Neuronal stem cell (in vitro differentiated cells): Measurements from ENCODE around the gene AGBL4.

ENCODE experiments used
- DNase-seq: peaks from one replicate; pipeline ENCODE4 v3.0.0-alpha.2; 2013; ENCODE audit warnings: low spot score
- H2AFZ ChIP-seq: one replicate; pipeline ENCODE4 v1.6.1; 2013; ENCODE audit warnings: mild to moderate bottlenecking, low read length, inconsistent platforms
- H2AK5ac ChIP-seq: 2 replicates; pipeline ENCODE4 v1.6.1; 2013; ENCODE audit warnings: low read depth, mild to moderate bottlenecking, inconsistent platforms, low read length, moderate library complexity, mixed read lengths
- H2BK120ac ChIP-seq: 2 replicates; pipeline ENCODE4 v1.6.1; 2013; ENCODE audit warnings: low read depth, mild to moderate bottlenecking, inconsistent platforms, low read length, moderate library complexity, mixed read lengths
- H2BK12ac ChIP-seq: one replicate; pipeline ENCODE4 v1.6.1; 2013; ENCODE audit warnings: low read length, inconsistent platforms
- H2BK15ac ChIP-seq: 2 replicates; pipeline ENCODE4 v1.6.1; 2013; ENCODE audit warnings: mild to moderate bottlenecking, low read length, inconsistent platforms, mixed read lengths
- H2BK5ac ChIP-seq: one replicate; pipeline ENCODE4 v1.6.1; 2013; ENCODE audit warnings: inconsistent platforms, mild to moderate bottlenecking, low read length, moderate library complexity
- H3K14ac ChIP-seq: one replicate; pipeline ENCODE4 v1.6.1; 2013; ENCODE audit warnings: low read length, inconsistent platforms
- H3K18ac ChIP-seq: 2 replicates; pipeline ENCODE4 v1.6.1; 2013; ENCODE audit warnings: low read length, inconsistent platforms
- H3K23ac ChIP-seq: 2 replicates; pipeline ENCODE4 v1.6.1; 2013; ENCODE audit warnings: low read depth, mild to moderate bottlenecking, mixed read lengths, low read length, inconsistent platforms; ENCODE audit not compliant: poor library complexity
- H3K27ac ChIP-seq: replicated peaks from 3 replicates; pipeline ENCODE4 v1.5.1; 2013; ENCODE audit warnings: low read length, inconsistent platforms
- H3K27me3 ChIP-seq, 3 experiments: 2 replicates each; pipeline ENCODE4 v1.6.1; 2013; ENCODE audit warnings: low read length in 3 of 3, mild to moderate bottlenecking in 2 of 3, inconsistent platforms in 1 of 3, low read depth in 1 of 3, mixed read lengths in 1 of 3, moderate library complexity in 1 of 3; ENCODE audit not compliant: control insufficient read depth in 3 of 3, insufficient read depth in 3 of 3
- H3K36me3 ChIP-seq, 2 donors: replicated peaks in 1 of 2; 2 replicates each; pipeline ENCODE4 v1.6.1; 2013; ENCODE audit warnings: low read length in 2 of 2; ENCODE audit not compliant: control insufficient read depth in 2 of 2, insufficient read depth in 2 of 2
- H3K4ac ChIP-seq: 2 replicates; pipeline ENCODE4 v1.6.1; 2013; ENCODE audit warnings: inconsistent platforms, mild to moderate bottlenecking, low read length, moderate library complexity
- H3K4me1 ChIP-seq, 2 donors: 1 replicate in 1 of 2; 2 replicates in 1 of 2; pipeline ENCODE4 v1.6.1; 2013; ENCODE audit warnings: low read length in 2 of 2, low read depth in 1 of 2; ENCODE audit not compliant: control insufficient read depth in 2 of 2, insufficient read depth in 1 of 2
- H3K4me2 ChIP-seq: one replicate; pipeline ENCODE4 v1.6.1; 2013; ENCODE audit warnings: mild to moderate bottlenecking, low read length, inconsistent platforms; ENCODE audit not compliant: insufficient read depth, poor library complexity, severe bottlenecking
- H3K4me3 ChIP-seq, 2 donors: 2 replicates each; pipeline ENCODE4 v1.5.1; 2013; ENCODE audit warnings: low read length in 2 of 2, mild to moderate bottlenecking in 2 of 2, inconsistent platforms in 1 of 2, moderate library complexity in 1 of 2
- H3K79me1 ChIP-seq: one replicate; pipeline ENCODE4 v1.6.1; 2013; ENCODE audit warnings: low read depth, mild to moderate bottlenecking, inconsistent platforms, low read length, moderate library complexity
- H3K9ac ChIP-seq: one replicate; pipeline ENCODE4 v1.6.1; 2013; ENCODE audit warnings: mild to moderate bottlenecking, low read depth, low read length, inconsistent platforms; ENCODE audit not compliant: poor library complexity
- H3K9me3 ChIP-seq, 2 donors: replicated peaks in 1 of 2; 2 replicates each; pipeline versions ENCODE3 to v1.6.1; 2013; ENCODE audit warnings: low read length in 2 of 2, mild to moderate bottlenecking in 2 of 2, inconsistent platforms in 1 of 2, low read depth in 1 of 2, mixed read lengths in 1 of 2, moderate library complexity in 1 of 2; ENCODE audit not compliant: control insufficient read depth in 2 of 2, insufficient read depth in 1 of 2
- H4K8ac ChIP-seq: one replicate; pipeline ENCODE4 v1.6.1; 2013; ENCODE audit warnings: low read depth, mild to moderate bottlenecking, inconsistent platforms, low read length, moderate library complexity
- H4K91ac ChIP-seq: one replicate; pipeline ENCODE4 v1.6.1; 2013; ENCODE audit warnings: low read length, low read depth, mild to moderate bottlenecking, inconsistent platforms; ENCODE audit not compliant: poor library complexity
- WGBS, 2 donors: extraction: QIAGEN DNeasy Blood & Tissue Kit; methylation state at CpG; one replicate each; pipeline ENCODE4 v1.1.7; 2013; ENCODE audit warnings: missing lambda C conversion rate in 2 of 2, mixed read lengths in 1 of 2; ENCODE audit not compliant: insufficient read length in 2 of 2, insufficient replicate concordance in 1 of 2; ENCODE audit errors: extremely low coverage in 2 of 2; 5-methylcytosine and 5-hydroxymethylcytosine counted together

Gene AGBL4

DNA sequence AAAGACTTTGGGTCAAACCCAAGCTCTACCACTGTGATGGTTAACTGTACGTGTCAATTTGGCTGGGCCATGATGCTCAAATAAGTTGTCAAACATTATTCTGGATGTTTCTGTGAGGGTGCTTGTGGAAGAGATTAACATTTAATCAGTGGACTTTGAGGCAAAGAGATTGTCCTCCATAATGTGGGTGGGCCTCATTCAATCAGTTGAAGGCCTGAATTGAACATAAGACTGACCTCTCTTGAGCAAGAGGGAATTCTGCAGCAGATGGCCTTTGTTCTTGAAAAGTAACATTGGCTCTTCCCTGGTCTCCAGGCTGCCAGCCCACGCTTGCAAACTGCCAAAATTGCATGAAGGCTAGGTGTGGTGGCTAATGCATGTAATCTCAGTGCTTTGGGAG, 1457.3 kb downstream of the AGBL4 start:
- no peak overlapping the region for H3K4me3 ChIP-seq
- no peak overlapping the region for H2BK120ac ChIP-seq
- no peak overlapping the region for H3K18ac ChIP-seq
- WGBS, 2 donors, result no CpG with 5 or more reads among the region's 2 CpGs
- no peak for DNase-seq
- H3K9ac ChIP-seq, result no peak overlapping the region
- no peaks in the 10 kb centered on the region for H3K79me1 ChIP-seq
- no peak overlapping the region for H4K8ac ChIP-seq
- H3K14ac ChIP-seq, result no peak overlapping the region
- H3K4me1 ChIP-seq, result no peaks in the 10 kb centered on the region
- no peak overlapping the region for H3K4ac ChIP-seq
- no peak overlapping the region for H4K91ac ChIP-seq
- no peaks in the 10 kb centered on the region for H3K27me3 ChIP-seq
- no peak overlapping the region for H3K27ac ChIP-seq
- H2BK12ac ChIP-seq, result no peak overlapping the region
- no peaks in the 10 kb centered on the region for H3K36me3 ChIP-seq
- no peak overlapping the region for H2BK5ac ChIP-seq
- H2BK15ac ChIP-seq, result no peak overlapping the region
- H2AFZ ChIP-seq, result no peak overlapping the region
- no peak overlapping the region for H3K4me2 ChIP-seq
- no peak overlapping the region for H3K23ac ChIP-seq
- H2AK5ac ChIP-seq, result no peak overlapping the region
- no peaks in the 10 kb centered on the region for H3K9me3 ChIP-seq

GRCh38 chr1:48563021-48563420, 1460.7 kb downstream of the AGBL4 start:
- WGBS, 2 donors, result no CpG with 5 or more reads among the region's 1 CpG
- Histone ChIP-seq H3K4ac (no peak overlapping the region), H3K4me1 (no peaks in the 10 kb centered on the region), H3K23ac (no peak overlapping the region), H2AFZ (no peak overlapping the region), H3K4me3 (no peak overlapping the region), H2AK5ac (no peak overlapping the region), H3K36me3 (no peaks in the 10 kb centered on the region), H2BK15ac (no peak overlapping the region), H3K18ac (no peak overlapping the region), H3K79me1 (no peaks in the 10 kb centered on the region), H4K8ac (no peak overlapping the region), H3K9ac (no peak overlapping the region), H3K4me2 (no peak overlapping the region), H3K9me3 (no peaks in the 10 kb centered on the region), H2BK120ac (no peak overlapping the region), H3K14ac (no peak overlapping the region), H4K91ac (no peak overlapping the region), H3K27me3 (peaks cover 0 to 2% (median 0%) of the 10 kb centered on the region in 3 experiments), H3K27ac (no peak overlapping the region), H2BK5ac (no peak overlapping the region), H2BK12ac (no peak overlapping the region)
- no peak for DNase-seq

GRCh38 chr1:48561444-48561843, 1462.3 kb downstream of the AGBL4 start:
- Histone ChIP-seq H2AFZ (no peak overlapping the region), H3K4me2 (no peak overlapping the region), H3K27ac (no peak overlapping the region), H4K91ac (no peak overlapping the region), H2BK120ac (no peak overlapping the region), H2BK12ac (no peak overlapping the region), H3K4me1 (no peaks in the 10 kb centered on the region), H2BK5ac (no peak overlapping the region), H3K36me3 (no peaks in the 10 kb centered on the region), H3K27me3 (peaks cover 0 to 2% (median 0%) of the 10 kb centered on the region in 3 experiments), H3K4me3 (no peak overlapping the region), H3K18ac (no peak overlapping the region), H2BK15ac (no peak overlapping the region), H3K9ac (no peak overlapping the region), H3K14ac (no peak overlapping the region), H2AK5ac (no peak overlapping the region), H3K79me1 (no peaks in the 10 kb centered on the region), H3K23ac (no peak overlapping the region), H3K4ac (no peak overlapping the region), H3K9me3 (no peaks in the 10 kb centered on the region), H4K8ac (no peak overlapping the region)
- DNase-seq, result no peak
- WGBS, 2 donors, result no CpG with 5 or more reads among the region's 1 CpG

DNA sequence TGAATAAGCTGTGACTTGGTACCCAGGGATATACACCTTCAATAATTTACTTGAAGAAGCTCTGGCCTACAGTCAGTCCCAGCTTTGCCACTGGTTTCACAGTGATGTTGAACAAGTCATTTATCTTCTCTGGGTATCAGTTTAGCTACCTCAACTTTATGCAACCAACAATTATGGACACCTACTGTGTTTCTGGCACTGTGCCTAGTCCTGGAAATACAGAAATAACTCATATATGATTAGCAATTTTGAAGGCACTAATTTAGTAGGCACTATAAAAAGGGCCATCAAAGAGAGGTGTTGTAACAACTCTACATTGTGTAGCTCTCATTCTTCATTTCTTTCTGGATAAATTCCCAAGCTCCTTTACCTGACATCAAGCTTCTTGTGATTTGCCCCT, 1463.2 kb downstream of the AGBL4 start:
- Histone ChIP-seq H3K27me3 (peaks cover 0 to 2% (median 0%) of the 10 kb centered on the region in 3 experiments), H3K79me1 (no peaks in the 10 kb centered on the region), H3K9ac (no peak overlapping the region), H3K23ac (no peak overlapping the region), H3K9me3 (no peaks in the 10 kb centered on the region), H3K4me1 (no peaks in the 10 kb centered on the region), H3K27ac (no peak overlapping the region), H2BK12ac (no peak overlapping the region), H3K18ac (no peak overlapping the region), H4K91ac (no peak overlapping the region), H3K4me2 (no peak overlapping the region), H3K4ac (no peak overlapping the region), H2BK15ac (no peak overlapping the region), H4K8ac (no peak overlapping the region), H3K4me3 (no peak overlapping the region), H3K14ac (no peak overlapping the region), H2BK120ac (no peak overlapping the region), H2BK5ac (no peak overlapping the region), H2AFZ (no peak overlapping the region), H2AK5ac (no peak overlapping the region), H3K36me3 (no peaks in the 10 kb centered on the region)
- DNase-seq, result no peak
